SK-N-MC (cell line): ENCODE data around the gene KCNE2.

Source experiments
- EZH2 ChIP-seq: fragments of 200-600 bp; sonication (generic); IDR thresholded peaks from one replicate; pipeline ENCODE4 v1.6.1; 2017; ENCODE audit warnings: antibody characterized with exemption
- FOXP2 ChIP-seq: optimal IDR thresholded peaks from 2 replicates; pipeline ENCODE3; 2011; ENCODE audit warnings: mild to moderate bottlenecking, moderate library complexity; ENCODE audit not compliant: insufficient read depth; ENCODE audit errors: extremely low read length, control extremely low read depth
- POLR2AphosphoS5 ChIP-seq: IDR thresholded peaks from 2 replicates; pipeline ENCODE4 v1.6.1; 2012; ENCODE audit warnings: mild to moderate bottlenecking, low read depth, low read length, borderline replicate concordance

DNA sequence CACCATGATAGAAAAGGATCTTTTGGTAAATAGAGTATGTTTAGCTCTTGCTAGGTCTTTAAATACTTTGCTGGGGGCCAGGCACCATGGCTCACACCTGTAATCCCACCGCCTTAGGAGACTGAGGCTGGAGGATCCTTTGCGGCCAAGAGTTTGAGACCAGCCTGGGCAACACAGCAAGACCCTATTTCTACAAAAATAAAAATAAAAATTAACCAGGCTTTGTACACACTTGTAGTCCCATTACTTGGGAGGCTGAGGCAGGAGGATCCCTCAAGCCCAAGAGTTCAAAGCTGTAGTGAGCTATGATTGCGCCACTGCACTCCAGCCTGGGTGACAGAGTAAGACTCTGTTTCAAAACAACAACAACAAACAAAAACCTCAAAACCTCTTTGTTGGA, 1.1 kb upstream of the KCNE2 start:
- no peak for TF ChIP-seq EZH2
- no peak for TF ChIP-seq POLR2AphosphoS5
- no peak for TF ChIP-seq FOXP2
